LoVo (cell line): Measurements from ENCODE around the gene AKT3.
"Not testable (repeated sequence)": the region's sequence is repeated elsewhere in the genome, so short reads cannot be mapped to it uniquely, and the experiment has no call there.

Experiments used
- DNase-seq: peaks from one replicate; pipeline ENCODE4 v3.0.0-alpha.2; 2016; ENCODE audit warnings: low spot score

The AKT3 gene

DNA sequence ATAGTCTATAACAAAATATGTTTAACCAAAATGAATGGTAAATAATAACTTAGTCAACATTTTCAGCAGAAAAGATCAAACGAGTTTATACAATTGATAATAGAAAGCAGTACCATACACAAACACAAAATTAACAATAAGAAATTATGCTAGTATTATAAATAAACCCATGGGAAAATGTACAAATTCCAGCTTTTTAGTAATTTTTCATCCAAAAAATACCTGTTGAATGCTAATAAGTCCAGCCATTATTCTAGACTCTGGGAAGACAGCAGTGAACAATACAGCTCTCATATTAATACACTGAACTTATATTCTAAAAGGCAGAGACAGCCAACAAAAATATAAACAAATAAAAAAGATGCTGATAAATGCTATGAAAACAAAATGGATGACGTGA is 66.3 kb downstream of the AKT3 start:
- no peak for DNase-seq

DNA sequence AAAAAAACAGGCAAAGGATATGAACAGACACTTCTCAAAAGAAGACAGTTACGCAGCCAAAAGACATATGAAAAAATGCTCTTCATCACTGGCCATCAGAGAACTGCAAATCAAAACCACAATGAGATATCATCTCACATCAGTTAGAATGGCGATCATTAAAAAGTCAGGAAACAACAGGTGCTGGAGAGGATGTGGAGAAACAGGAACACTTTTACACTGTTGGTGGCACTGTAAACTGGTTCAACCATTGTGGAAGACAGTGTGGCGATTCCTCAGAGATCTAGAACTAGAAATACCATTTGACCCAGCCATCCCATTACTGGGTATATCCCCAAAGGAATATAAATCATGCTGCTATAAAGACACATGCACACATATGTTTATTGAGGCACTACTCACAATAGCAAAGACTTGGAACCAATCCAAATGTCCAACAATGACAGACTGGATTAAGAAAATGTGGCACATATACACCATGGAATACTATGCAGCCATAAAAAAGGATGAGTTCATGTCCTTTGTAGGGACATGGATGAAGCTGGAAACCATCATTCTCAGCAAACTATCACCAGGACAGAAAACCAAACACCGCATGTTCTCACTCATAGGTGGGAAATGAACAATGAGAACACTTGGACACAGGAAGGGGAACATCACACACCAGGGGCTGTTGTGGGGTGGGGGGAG is 77.5 kb downstream of the AKT3 start:
- DNase-seq = not testable (repeated sequence)

DNA sequence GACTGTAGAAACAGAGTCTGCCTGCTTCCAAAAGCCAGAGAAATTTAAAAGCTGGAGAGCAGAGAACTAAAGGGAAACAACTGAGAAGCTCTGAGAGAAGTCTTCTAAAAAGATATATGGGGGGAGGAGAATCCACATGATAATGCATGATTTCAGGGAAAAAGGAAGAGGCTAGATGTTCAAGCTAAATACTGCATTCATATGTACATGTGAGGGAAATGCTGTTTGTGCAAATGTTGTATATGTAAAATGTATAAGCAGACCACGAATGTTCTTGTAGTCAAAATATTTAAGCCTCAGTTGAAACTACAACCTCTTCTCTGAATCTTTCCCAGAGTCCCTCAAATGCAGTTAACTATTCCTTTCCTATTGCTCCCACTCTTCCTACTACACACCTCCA is 79.2 kb downstream of the AKT3 start:
- DNase-seq = no peak

- no peak for DNase-seq
Observed at GRCh38 chr1:243765676-243766075, 84.4 kb downstream of the AKT3 start.

- no peak for DNase-seq
Observed at GRCh38 chr1:243763806-243764205, 86.2 kb downstream of the AKT3 start.

- no peak for DNase-seq
Observed at GRCh38 chr1:243758647-243759046, 91.4 kb downstream of the AKT3 start.

- DNase-seq = no peak
Observed at GRCh38 chr1:243756529-243756928, 93.5 kb downstream of the AKT3 start.

- no peak for DNase-seq
Observed at GRCh38 chr1:243754348-243754747, 95.7 kb downstream of the AKT3 start.

GRCh38 chr1:243751506-243751905 is 98.5 kb downstream of the AKT3 start:
- DNase-seq = no peak

GRCh38 chr1:243748706-243749283 is 101.2 kb downstream of the AKT3 start:
- DNase-seq = peak; percentile 73

DNA sequence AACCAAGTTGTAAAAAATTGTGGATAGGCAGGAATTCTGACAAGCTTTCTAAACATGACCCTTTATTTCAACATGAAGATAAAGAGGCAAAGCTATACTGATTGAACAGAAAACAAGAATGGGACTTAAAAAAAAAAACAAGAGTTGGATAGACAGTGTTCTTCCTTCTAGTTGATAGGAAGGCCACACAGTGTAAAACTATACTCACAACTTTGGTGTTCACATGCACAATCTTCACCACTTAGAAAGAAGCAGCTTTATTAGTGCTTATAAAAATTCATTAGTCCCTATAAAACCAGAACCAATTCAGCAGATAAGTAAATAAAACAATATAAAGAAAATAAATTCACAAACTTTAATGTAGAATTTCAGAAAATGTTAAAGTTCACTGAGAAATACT is 101.8 kb downstream of the AKT3 start:
- DNase-seq = no peak

DNA sequence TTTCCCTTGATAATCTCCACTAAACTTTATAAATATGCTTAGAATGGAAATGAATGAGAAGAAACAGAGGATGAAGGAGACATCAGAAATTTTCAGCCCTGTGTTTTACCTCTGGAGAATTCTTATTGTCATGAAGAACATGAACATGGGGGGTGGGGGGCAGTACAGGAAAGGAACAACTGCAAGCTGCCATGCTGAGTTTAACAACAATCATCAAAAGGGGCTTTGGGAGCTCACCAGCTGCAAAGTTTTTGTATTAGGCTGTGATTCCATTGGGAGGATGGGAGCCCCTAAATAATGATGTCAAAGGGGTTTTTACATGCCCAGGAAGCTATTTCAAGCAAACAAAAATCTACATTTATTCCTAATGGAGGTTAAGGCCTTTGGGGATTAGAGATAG is 103.3 kb downstream of the AKT3 start:
- DNase-seq = no peak

DNA sequence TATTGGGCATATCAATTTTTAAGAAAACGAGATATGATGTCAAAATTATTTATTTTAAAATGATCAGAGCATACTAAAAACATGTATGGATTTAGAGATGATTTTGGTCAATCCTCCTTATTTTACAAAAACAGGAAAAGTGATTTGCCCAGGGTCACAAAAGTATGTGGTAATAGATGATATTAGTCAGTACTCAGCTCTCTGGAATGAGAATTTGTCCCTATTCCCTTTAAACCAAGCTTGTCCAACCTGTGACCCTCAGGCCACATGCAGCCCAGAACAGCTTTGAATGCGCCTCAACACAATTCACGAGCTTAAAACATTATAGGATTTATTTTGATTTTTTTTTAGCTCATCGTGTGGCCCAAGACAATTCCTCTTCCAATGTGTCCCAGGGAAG is 104.7 kb downstream of the AKT3 start:
- no peak for DNase-seq

DNA sequence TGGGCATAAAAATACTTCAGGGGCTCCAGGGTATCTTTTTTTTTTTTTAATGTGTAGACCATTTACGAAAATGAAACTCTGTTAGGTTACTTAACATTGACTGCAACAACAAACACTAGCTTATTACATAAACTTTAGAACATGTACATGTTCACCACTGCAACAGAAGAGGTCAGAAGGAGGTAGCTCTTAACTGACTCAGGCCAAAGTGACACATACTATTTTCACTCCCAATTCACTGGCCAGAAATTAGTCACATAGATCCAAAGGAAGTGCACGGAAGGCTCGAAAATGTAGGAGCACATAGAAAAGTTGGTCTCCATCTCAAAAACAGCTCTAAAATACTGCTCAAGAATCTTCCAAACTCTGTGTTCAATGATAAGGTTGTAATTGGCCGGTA is 107.2 kb downstream of the AKT3 start:
- no peak for DNase-seq

GRCh38 chr1:243740255-243740999 is 109.6 kb downstream of the AKT3 start:
- DNase-seq = no peak

DNA sequence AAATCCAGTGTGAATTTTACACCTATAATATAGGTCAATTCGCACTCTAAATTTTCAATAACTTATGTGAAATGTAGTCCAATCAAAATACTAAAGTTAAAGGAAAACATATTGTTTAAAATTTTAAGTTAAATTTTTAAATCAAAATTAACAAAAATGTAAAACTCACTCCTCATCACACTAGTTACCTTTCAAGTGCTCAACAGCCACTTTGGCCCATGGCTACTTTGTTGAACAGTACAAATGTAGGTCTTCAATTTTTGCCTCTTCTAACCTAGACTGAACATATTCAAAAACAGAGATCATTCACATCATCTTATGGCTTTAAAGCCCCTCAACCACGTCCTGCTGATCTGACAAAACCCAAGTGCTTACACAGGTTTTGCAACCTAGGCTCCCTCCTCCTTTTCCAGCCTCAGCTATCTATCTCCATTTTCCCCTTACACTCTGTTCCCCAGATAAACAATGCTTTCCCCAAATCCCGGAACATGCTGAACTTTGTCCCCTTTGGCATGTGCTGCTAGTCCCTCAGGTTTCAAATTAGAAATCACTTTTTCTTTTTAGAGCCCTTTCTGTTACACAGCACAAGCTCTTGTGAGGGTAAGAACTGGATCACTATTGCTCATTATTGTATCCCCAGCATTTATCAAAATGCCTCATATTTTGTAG is 110.6 kb downstream of the AKT3 start:
- DNase-seq = no peak

GRCh38 chr1:243738020-243738419 is 112.0 kb downstream of the AKT3 start:
- no peak for DNase-seq

- DNase-seq = no peak
Observed at GRCh38 chr1:243735457-243735856, 114.6 kb downstream of the AKT3 start.

GRCh38 chr1:243734308-243734695 is 115.7 kb downstream of the AKT3 start:
- no peak for DNase-seq

DNA sequence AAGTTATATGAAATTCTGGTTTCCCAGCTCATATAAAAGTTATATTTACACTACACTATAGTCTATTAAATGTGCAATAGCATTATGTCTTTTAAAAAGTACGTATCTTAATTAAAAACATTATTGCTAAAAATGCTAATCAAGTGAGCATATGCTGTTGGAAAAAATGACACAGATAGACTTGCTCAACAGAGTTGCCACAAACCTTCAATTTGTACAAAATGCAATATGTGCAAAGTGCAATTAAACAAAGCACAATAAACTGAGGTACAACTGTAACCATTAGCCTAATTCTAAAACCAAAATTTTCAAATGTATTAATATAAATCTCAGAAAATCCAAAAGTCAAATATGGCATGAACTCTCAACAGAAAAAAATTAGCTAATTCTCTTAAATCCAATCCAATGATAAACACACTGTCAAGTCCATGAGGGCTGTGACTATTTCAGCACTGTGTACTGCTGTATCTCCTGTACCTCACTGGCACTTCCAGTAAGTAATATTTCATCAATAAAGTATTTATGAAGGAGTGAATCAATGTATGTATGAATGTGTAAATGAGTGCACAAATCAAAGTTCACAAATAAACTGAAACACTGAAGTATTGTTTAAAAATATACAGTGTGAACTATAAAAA is 116.3 kb downstream of the AKT3 start:
- DNase-seq = no peak

- no peak for DNase-seq
Observed at GRCh38 chr1:243732637-243733036, 117.4 kb downstream of the AKT3 start.

DNA sequence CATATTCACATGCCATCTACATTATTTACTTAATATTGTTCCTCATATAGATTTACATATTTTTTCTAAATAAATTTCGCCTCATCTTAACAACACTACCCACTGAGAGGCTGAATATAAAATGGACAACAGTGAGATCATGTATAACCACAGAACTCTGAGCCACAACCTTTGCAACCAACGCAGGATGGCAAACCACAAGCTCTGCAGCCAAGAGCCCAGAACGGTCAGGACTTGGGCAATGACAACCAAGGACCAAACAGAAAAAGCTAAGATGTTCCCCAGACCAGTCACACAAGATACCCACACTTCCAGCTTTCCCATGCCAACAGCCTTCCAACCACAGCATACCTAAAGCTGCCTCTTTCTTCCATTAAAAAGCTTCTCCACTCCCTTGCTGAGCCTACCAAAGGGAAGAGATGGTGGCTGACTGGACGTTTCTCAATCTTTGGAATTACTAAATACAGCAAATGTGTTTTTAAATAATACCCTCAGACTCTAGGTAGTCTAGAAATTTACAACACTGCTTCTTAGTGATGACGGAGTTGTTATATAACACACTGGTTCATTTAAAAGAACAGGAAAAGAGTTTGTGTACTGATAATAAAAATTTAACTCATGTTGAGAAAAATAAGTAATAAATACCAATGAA is 117.9 kb downstream of the AKT3 start:
- DNase-seq = no peak
